ENCODE data around the gene SDC3.

The SDC3 gene

GRCh38 chr1:30846587-30846986 lies 62.0 kb downstream of the SDC3 start:
- DNase-seq (ENCODE audit: low read depth), result no peak
- no peak for TF ChIP-seq CTCF (conservative IDR thresholded peaks at IDR 0.05; ENCODE audit: low read depth, low read length)
- no peak overlapping the region for H3K4me3 ChIP-seq (ENCODE audit: low read depth, low read length)

- TF ChIP-seq CTCF (conservative IDR thresholded peaks at IDR 0.05; ENCODE audit: low read depth, low read length), result no peak
- no peak overlapping the region for H3K4me3 ChIP-seq (ENCODE audit: low read depth, low read length)
- DNase-seq (ENCODE audit: low read depth), result no peak
Observed at GRCh38 chr1:30845904-30846290, 62.7 kb downstream of the SDC3 start.

GRCh38 chr1:30845237-30845903 lies 63.2 kb downstream of the SDC3 start:
- no peak for DNase-seq (ENCODE audit: low read depth)
- no peak overlapping the region for H3K4me3 ChIP-seq (ENCODE audit: low read depth, low read length)
- TF ChIP-seq CTCF (conservative IDR thresholded peaks at IDR 0.05; ENCODE audit: low read depth, low read length), result no peak

- H3K4me3 ChIP-seq (ENCODE audit: low read depth, low read length), result no peak overlapping the region
- no peak for DNase-seq (ENCODE audit: low read depth)
- no peak for TF ChIP-seq CTCF (conservative IDR thresholded peaks at IDR 0.05; ENCODE audit: low read depth, low read length)
Observed at GRCh38 chr1:30844631-30845030, 63.9 kb downstream of the SDC3 start.

- TF ChIP-seq CTCF (conservative IDR thresholded peaks at IDR 0.05; ENCODE audit: low read depth, low read length), result no peak
Observed at GRCh38 chr1:30842697-30843354, 65.7 kb downstream of the SDC3 start.

GRCh38 chr1:30840904-30841598 lies 67.5 kb downstream of the SDC3 start:
- no peak for DNase-seq (ENCODE audit: low read depth)
- no peak for TF ChIP-seq CTCF (conservative IDR thresholded peaks at IDR 0.05; ENCODE audit: low read depth, low read length)
- H3K4me3 ChIP-seq (ENCODE audit: low read depth, low read length), result no peak overlapping the region

More at GRCh38 chr1:30842697-30843354, 65.7 kb downstream of the SDC3 start:
- H3K4me3 ChIP-seq (ENCODE audit: low read depth, low read length), result no peak overlapping the region
- no peak for DNase-seq (ENCODE audit: low read depth)
